Muscle of leg (tissue), 11 donors: ENCODE data around the gene ZNF80. TPM values are rescaled to one million over a fixed set of nuclear protein-coding genes. Genes with fewer than 3 reads are reported as not detected.
A peak's percentile ranks its signal among the peaks of the same experiment; 100 is the strongest.

Source experiments
- DNase-seq: peaks from one replicate; pipeline ENCODE4 v3.0.0; 2013
- H3K27ac ChIP-seq: one replicate; pipeline ENCODE4 v1.5.1; 2013; ENCODE audit warnings: mild to moderate bottlenecking, low read length, control low read depth
- H3K27me3 ChIP-seq: one replicate; pipeline ENCODE4 v1.6.1; 2013; ENCODE audit warnings: low read length; ENCODE audit not compliant: control insufficient read depth, insufficient read depth
- H3K36me3 ChIP-seq: one replicate; pipeline ENCODE4 v1.6.1; 2013; ENCODE audit warnings: low read length; ENCODE audit not compliant: control insufficient read depth, insufficient read depth
- H3K4me1 ChIP-seq: one replicate; pipeline ENCODE4 v1.6.1; 2013; ENCODE audit warnings: low read length; ENCODE audit not compliant: control insufficient read depth, insufficient read depth
- H3K4me3 ChIP-seq: one replicate; pipeline ENCODE4 v1.5.1; 2013; ENCODE audit warnings: low read length, control low read depth
- H3K9me3 ChIP-seq: replicated peaks from 2 replicates; pipeline ENCODE4 v1.6.1; 2013; ENCODE audit warnings: low read depth, low read length; ENCODE audit not compliant: control insufficient read depth
- WGBS: methylation state at CpG from one replicate; pipeline ENCODE4 v1.1.5; 2013; ENCODE audit warnings: missing lambda C conversion rate; ENCODE audit not compliant: insufficient coverage; 5-methylcytosine and 5-hydroxymethylcytosine counted together
- polyA plus RNA-seq, 8 donors: library from polyadenylated mRNA; unstranded; fragments of 120-200 nt; gene quantifications; one replicate each; pipeline versions ENCODE4 v1.2.1 to v1.2.3, GENCODE V29; 2013; ENCODE audit warnings: inconsistent platforms in 1 of 8, low replicate concordance in 1 of 8; ENCODE audit not compliant: insufficient read length in 8 of 8, insufficient read depth in 1 of 8
- total RNA-seq: library from RNA; stranded (reverse); fragments of 120-200 nt; gene quantifications from one replicate; pipeline ENCODE4 v1.2.4, GENCODE V29; 2013

Gene ZNF80
- total and polyA plus RNA-seq, 9 donors, result 0.04 to 0.08 (median 0.05) TPM; not detected in 6

GRCh38 chr3:114221881-114222264, 15.5 kb downstream of the ZNF80 start:
- H3K4me3 ChIP-seq, result no peak overlapping the region
- no peaks in the 10 kb centered on the region for H3K36me3 ChIP-seq
- peaks cover 9% of the 10 kb centered on the region for H3K9me3 ChIP-seq
- no peaks in the 10 kb centered on the region for H3K27me3 ChIP-seq
- H3K27ac ChIP-seq, result no peak overlapping the region
- no peaks in the 10 kb centered on the region for H3K4me1 ChIP-seq
- no peak for DNase-seq
- WGBS, result no CpG with 5 or more reads among the region's 1 CpG

- no peaks in the 10 kb centered on the region for H3K36me3 ChIP-seq
- H3K4me3 ChIP-seq, result no peak overlapping the region
- 82% methylated on average over 8 of the region's 9 CpGs for WGBS
- no peak overlapping the region for H3K27ac ChIP-seq
- H3K27me3 ChIP-seq, result no peaks in the 10 kb centered on the region
- DNase-seq, result no peak
- peaks cover 9% of the 10 kb centered on the region for H3K9me3 ChIP-seq
- H3K4me1 ChIP-seq, result no peaks in the 10 kb centered on the region
These were observed 16.1 kb downstream of the ZNF80 start for GRCh38 chr3:114221165-114221880.

DNA sequence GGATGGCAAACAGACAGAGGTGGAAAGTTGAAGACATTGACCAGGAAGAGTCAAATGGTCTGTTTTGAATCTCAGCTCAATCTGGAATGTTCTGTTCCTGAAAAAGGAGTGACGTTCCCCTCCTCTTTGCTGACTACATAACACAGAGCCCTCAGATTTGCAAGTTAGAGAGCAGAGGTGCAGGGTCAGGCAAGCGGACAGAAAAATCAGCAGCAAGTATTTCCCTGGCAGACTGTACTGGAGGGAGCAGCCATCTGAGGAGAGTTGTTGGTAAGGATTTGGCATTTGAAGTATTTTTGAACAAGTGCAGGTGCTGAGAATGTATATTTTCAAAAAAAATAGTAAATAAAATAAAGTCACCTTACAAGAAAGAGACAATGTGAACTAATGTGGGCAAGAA, 17.6 kb downstream of the ZNF80 start:
- DNase-seq, result no peak
- 57% methylated on average over 1 of the region's 2 CpGs for WGBS
- Histone ChIP-seq H3K36me3 (no peaks in the 10 kb centered on the region), H3K27me3 (no peaks in the 10 kb centered on the region), H3K4me1 (no peaks in the 10 kb centered on the region), H3K4me3 (no peak overlapping the region), H3K27ac (no peak overlapping the region), H3K9me3 (peaks cover 2% of the 10 kb centered on the region)

- no peaks in the 10 kb centered on the region for H3K27me3 ChIP-seq
- H3K27ac ChIP-seq, result no peak overlapping the region
- H3K36me3 ChIP-seq, result no peaks in the 10 kb centered on the region
- H3K9me3 ChIP-seq, result no peaks in the 10 kb centered on the region
- WGBS, result 96% methylated on average over 8 of the region's 12 CpGs
- DNase-seq, result no peak
- H3K4me1 ChIP-seq, result peaks cover 2% of the 10 kb centered on the region
- H3K4me3 ChIP-seq, result no peak overlapping the region
These were observed 18.7 kb downstream of the ZNF80 start for GRCh38 chr3:114218578-114219185.

DNA sequence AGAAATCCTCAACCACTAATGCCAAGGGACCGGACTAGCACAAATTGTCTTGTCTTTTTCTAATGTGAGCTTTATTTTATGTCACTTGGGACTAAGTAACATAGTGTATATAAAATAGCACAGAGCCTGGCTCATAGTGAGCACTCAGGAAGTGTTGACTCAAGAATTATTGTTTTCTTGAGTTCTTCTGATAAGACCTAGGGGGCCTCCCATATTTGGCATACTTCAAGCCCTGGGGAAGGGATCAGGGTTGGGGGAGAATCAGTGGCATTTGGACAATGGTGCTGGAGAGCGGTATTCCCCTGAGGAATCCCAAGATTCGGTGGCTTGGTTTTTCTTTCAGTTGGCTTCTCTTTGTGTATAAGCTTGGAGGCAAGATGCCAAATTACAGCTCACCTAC, 19.4 kb downstream of the ZNF80 start:
- H3K4me3 ChIP-seq, result no peak overlapping the region
- H3K36me3 ChIP-seq, result no peaks in the 10 kb centered on the region
- no CpG with 5 or more reads among the region's 3 CpGs for WGBS
- no peaks in the 10 kb centered on the region for H3K9me3 ChIP-seq
- H3K4me1 ChIP-seq, result peaks cover 2% of the 10 kb centered on the region
- H3K27me3 ChIP-seq, result no peaks in the 10 kb centered on the region
- DNase-seq, result no peak
- no peak overlapping the region for H3K27ac ChIP-seq

DNA sequence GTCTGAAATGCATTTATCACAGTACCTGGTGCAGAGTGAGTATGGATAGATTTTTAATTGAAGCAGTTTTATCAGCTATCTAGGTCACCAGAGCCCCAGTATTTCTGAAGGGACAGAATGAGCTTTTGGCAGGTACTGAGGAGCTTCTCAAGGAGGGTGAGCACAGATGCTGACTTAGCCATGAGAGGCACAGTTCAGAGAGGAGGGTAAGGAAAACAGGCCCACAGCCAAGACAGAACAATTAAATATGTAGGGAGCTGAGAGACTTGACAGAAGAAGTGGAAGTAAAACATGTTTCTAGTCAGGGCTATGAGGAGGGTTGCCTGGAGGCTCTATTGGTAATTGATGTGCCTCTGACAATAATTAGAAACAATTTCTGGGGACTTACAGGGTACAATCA, 20.1 kb downstream of the ZNF80 start:
- no peak for DNase-seq
- no peaks in the 10 kb centered on the region for H3K9me3 ChIP-seq
- no peak overlapping the region for H3K4me3 ChIP-seq
- H3K27me3 ChIP-seq, result no peaks in the 10 kb centered on the region
- H3K4me1 ChIP-seq, result peaks cover 2% of the 10 kb centered on the region
- H3K36me3 ChIP-seq, result no peaks in the 10 kb centered on the region
- H3K27ac ChIP-seq, result no peak overlapping the region

- Histone ChIP-seq H3K4me3 (no peak overlapping the region), H3K27me3 (no peaks in the 10 kb centered on the region), H3K27ac (no peak overlapping the region), H3K9me3 (no peaks in the 10 kb centered on the region), H3K4me1 (peaks cover 2% of the 10 kb centered on the region), H3K36me3 (no peaks in the 10 kb centered on the region)
- DNase-seq, result no peak
- WGBS, result 92% methylated on average over 4 of the region's 5 CpGs
These were observed 21.0 kb downstream of the ZNF80 start for GRCh38 chr3:114216186-114216970.

GRCh38 chr3:114214542-114215341, 22.6 kb downstream of the ZNF80 start:
- H3K9me3 ChIP-seq, result no peaks in the 10 kb centered on the region
- peak overlapping the region; percentile 43 for H3K27ac ChIP-seq
- DNase-seq, result no peak
- H3K4me3 ChIP-seq, result no peak overlapping the region
- no peaks in the 10 kb centered on the region for H3K36me3 ChIP-seq
- no peaks in the 10 kb centered on the region for H3K27me3 ChIP-seq
- no CpG with 5 or more reads among the region's 6 CpGs for WGBS
- H3K4me1 ChIP-seq, result peaks cover 2% of the 10 kb centered on the region

DNA sequence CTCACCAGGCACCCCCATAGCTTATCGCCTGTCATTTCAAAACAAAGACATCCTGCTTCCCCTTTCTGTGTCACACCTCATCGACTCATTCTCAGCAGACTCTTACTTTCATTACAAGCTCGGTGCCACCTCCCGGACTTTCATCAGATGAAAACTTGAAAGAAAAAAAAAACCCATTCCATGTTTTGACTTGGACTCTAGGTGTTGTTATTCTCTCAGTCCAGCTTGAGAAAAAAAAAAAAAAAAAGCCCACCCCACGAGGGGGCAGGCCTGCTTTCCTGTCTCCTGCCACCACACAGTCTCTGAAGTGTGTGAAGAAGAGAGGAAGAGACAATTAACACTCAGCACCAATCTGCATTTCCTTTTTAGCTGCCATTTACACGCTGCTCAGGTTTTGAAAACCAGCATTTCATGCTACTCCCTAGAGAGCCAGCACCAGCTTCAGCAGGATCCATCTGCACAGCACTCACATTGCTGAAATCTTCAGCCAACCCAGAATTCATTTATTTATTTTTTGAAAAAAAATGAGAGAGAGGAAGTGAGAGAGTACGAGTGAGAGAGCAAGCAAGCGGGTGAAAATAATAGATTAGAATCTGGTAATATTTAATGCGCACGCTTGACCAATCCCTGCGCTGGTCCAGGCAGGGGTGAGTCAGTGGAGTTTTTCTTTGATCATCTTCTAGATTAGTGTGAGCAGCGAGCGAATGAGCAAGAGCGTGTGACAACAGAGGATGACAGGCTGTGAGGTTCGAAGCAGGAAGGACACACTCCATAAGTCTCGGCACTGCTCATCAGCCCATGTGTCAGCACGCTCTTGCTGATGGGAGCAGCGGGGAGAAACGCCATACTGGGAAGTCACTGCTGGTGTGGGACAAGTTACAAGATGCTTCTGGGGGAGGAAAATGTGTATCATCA, 23.5 kb downstream of the ZNF80 start:
- peak; percentile 45 for DNase-seq
- WGBS, result 25% methylated on average over 16 of the region's 19 CpGs
- Histone ChIP-seq H3K27me3 (no peaks in the 10 kb centered on the region), H3K27ac (peak overlapping the region; percentile 43), H3K4me3 (no peak overlapping the region), H3K9me3 (no peaks in the 10 kb centered on the region), H3K4me1 (peaks cover 2% of the 10 kb centered on the region), H3K36me3 (no peaks in the 10 kb centered on the region)
